GM15510 (cell line): ENCODE data around the gene CSF3.

Experiments
- POLR2A ChIP-seq: IDR thresholded peaks from 3 replicates; pipeline ENCODE4 v1.6.1; 2011; ENCODE audit warnings: borderline replicate concordance; ENCODE audit not compliant: insufficient read length; ENCODE audit errors: extremely low read depth

The CSF3 gene

DNA sequence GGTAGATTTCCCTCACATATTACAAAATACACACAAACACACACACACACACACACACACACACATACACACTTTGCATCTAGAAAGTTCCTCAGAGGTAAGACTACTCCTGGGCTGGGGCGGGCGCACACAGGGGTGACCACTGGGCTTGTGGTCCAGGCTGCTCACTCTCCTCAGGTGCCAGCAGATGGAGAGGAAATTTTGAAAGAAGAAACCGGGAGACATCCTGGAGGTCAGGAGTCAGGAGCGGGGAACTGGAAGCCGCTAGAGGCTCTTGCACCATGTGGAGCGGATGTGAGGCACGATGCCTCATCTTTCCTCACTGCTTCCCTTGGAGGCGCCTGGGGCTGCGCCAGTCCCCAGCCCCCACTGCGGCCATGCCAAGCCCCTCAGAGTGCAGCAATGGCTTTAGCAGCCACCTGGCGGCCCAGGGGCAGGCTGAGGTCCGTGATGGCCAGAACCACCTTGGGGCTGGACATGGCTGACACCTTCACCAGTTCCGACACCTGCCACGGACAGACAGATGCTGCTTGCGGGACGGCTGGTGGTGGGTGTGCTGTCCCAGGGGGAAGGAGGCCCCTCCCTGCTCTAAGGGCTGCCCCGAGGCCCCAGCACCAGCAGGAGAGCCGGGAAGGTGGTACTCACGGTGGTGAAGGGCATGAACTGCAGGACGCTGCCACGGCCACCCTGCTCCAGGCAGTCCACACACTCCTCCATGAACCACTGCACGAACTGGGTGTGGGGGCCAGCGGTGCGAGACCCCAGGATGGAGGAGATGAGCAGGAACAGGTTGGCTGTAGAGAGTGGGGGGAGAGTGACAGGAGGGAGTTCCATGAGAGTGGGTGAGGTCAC lies 4.1 kb downstream of the CSF3 start:
- TF ChIP-seq POLR2A = no peak

DNA sequence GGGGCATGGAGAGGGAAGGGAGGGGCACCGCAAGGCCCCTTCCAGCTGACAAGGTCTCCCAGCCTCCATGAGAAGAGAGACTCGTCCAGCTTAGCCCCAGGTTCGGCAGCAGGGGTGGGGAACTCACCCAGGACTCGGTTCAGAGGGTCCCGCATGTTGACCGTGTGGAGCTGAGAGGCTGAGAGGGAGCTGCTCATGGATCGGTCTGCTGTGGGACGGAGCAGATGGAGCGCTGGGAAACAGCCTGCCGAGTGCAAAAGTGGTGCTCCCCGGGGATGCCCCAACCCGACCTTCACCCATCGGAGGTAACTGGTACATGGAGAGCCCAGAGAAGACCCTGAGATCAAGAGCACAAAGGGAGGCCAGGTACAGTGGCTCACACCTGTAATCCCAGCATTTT lies 4.9 kb downstream of the CSF3 start:
- TF ChIP-seq POLR2A = no peak

DNA sequence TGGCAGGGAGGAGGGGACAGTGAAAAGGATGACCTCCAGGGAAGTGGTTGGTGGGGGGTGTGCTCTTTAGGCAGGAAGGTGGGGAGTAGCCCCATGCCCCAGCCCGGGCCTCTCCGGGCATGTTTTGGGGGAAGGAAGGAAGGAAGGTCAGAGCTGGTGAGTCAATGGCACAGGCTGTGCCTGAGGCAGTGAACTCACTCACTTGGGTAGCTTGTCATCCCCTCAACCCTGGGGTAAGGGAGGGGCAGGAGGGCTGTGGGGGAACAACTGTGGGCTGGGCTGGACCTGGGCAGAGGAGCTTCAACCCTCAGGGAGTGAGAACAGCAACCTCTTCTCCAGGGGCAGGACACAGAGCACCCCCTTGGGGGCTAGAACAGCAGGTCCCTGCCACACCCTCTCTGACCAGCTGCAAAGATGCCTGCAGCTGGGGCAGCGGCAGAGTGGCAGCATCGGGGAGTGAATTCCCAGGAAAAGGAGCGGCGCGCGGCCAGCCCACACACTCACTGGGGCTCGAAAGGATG lies 6.3 kb downstream of the CSF3 start:
- no peak for TF ChIP-seq POLR2A

DNA sequence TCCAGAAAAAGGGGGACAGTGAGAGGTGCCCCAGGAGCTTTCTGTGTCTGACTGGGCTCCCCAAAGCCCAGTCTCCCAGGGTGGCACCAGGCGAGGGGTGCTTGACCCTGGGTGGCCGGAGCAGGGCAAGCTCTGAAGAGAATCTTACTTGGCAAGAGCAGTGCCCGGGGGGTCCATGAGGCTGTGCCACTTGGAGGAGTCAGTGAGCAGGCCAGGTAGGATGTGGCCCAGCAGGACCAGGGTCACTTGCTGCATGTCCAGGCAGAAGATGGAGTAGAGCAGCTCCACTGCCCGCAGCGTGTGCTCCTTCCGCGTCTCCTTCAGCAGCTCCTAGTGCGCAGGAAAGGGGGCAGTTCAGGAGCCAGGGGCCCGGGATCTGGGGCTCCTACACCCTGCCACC lies 7.3 kb downstream of the CSF3 start:
- TF ChIP-seq POLR2A = no peak

DNA sequence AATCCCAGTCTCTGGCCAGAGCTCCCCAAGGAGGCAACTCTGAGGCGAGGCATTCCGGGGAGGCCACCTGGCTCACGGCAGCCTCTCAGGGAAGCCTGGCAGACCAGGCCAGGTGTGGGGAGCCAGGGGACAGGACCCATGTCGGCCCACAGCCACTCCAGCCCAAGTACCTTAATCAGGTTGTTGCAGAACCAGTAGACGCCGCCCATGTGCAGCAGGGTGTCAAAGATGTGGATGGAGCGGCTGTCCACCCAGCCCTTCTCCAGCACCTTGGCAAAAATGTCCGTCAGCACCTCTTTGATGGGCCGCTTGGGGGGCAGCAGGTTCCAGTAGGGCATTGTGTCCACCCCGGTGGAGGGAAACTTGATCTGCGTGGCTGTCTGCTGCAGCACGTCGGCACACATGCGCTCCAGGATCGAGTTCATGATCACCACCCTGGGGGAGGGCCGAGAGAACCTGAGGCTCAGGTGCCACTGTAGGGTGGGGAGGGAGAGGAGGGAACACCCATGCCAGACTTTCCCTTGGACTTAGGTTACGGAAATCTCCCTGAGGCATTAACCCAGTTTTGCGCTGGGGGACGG lies 7.8 kb downstream of the CSF3 start:
- TF ChIP-seq POLR2A = no peak

DNA sequence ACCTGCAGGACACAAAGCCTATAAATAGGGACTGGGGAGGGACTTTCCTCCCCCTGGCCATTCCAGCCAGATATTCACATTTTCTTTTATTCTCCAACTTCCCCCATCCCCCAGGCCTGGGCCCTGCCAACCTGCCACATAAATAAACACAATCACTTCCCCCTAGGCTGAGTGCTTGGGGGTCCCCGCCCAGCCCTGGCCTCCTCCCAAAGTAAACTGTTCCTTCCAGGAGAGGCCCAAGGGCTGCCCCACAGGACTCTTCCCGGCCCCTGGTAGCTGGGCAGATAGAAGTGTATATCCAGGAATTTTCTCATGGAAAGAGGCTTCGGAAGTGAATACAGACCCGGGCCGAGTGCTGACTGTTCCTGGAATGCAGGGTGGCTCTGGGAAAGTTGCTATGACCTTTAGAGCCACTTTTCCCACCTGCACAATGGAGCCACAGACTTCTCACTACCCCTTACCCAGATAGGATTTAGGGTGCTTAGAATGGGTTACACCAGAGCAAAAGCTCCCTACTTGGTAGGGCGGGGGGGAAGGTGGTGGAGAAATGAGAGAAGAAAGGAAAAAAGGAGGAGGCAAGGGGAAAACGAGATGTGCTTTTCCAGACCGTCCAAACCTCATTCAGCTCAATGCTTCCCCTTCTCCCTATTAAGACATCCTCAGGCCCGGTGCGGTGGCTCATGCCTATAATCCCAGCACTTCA lies 8.5 kb downstream of the CSF3 start:
- no peak for TF ChIP-seq POLR2A

DNA sequence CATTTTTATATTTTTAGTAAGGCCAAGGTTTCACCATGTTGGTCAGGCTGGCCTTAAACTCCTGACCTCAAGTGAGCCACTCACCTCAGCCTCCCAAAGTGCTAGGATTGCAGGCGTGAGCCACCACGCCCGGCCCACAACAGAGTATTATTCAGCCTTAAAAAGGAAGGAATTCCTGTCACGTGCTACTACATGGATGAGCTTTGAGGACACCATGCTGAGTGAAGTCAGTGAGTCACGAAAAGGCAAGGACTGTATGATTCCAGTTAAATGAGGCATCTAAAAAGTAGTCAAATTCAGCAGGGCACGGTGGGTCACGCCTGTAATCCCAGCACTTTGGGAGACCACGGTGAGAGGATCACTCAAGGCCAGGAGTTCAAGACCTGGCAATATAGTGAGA lies 9.7 kb downstream of the CSF3 start:
- TF ChIP-seq POLR2A = no peak

DNA sequence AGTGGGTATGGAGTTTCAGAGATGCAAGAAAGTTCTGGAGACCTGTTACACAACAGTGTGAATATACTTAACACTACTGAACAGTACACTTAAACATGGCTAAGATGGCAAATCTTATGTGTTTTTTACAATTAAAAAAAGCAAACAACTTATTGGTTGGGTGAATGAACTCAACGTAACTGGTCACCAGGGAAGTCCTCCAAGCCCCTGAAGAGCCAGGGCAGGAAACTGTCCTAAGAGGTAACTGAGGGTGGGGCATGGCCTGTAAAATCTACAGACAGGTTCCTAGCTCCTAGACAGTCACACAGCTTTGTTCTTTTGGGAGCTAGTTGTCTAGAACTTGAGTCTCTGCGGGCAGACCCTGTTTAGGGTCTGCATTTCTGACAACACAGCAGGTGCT lies 10.3 kb downstream of the CSF3 start:
- no peak for TF ChIP-seq POLR2A

DNA sequence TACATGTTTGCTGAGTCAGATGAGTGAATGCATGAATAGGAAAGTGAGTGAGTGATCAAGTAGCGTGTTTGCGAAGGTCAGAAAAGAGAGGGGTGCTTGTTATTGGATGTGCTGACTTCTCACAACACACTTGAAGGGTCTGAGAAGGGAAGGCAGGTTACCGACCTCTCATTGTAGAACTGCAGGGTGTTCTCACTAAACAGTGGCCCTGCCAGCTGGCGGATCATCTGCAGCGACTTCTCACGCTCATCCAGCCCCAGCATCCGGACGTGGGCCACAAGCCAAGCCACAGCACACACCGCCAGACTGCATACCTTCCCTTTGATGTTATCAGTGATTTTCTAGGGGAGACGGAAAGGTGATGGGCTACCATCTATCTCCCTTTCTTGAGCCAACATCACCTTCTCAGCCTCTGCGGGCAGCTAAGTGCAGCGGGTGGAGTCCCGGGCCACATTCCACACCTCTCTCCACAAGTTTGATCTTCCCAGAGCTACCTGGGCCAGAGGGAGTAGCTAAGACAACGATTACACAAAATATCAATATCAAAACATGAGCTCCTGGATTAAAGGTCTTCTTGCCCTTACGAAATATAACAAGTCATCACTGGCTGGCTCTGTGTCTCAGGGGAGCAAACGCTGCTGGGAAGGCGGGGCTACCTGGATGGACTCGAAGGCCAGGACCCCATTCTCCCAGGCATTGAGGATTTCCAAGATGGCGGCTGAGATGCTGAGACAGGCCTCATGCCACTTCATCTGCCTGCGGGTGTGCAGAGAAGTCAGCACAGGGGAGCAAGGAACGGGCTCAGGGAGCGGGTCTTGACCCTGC lies 11.0 kb downstream of the CSF3 start:
- TF ChIP-seq POLR2A = no peak

DNA sequence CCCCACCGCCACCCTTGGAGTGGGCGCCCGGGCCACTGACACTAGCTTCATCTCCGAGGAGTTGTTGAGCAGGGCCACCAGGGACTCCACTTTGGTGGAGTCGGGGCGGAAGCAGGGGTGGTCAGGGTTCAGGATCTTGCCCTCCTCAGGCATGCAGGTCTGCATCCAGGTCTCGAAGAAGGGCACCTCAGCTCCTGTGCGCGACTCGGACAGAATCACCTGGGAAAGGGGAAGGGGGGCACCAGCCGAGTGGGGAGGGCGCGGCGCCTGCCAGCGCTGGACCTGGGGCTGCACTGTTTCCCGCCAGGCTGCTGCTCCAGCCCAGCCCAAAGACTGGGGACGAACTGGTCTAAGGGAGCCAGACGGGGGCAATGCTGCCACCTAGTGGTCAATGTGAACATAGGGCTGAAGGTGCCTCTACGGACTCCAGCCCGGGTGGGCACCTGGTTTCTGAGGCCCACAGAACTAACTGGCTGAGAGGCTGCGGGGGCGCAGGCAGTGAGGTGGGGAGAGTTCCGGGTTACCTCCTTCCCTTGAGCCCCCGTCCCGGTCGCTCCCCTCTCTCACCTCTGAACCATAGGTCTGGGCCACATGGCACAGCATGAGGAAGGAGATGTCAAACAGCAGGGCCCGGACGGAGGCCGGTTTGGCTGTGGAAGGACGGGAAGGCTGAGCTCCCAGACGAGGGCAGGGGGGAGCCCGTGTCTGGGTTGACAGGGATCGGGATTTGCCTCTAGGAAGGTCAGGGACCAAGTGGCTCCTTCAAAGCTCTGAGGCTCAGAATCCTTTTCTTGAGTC lies 11.8 kb downstream of the CSF3 start:
- TF ChIP-seq POLR2A = no peak

DNA sequence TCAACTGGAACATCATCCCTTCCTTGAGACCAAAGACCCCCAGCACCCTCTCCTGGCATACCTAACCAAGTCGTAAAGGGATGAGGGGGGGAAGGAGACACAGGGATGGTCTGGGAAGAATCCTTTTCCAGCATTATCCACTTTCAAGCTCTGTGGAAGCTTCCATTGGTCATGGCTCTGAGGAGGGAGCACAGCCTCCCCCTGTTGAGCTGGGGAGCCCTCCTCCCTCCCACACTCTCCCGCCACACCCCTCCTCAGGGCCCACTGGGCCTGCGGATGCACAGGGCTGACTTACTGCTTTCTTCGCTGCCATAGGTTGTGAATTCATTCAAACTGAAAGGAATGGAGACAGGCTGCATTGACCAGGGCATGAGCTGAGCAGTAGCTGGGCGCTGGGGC lies 12.4 kb downstream of the CSF3 start:
- no peak for TF ChIP-seq POLR2A

DNA sequence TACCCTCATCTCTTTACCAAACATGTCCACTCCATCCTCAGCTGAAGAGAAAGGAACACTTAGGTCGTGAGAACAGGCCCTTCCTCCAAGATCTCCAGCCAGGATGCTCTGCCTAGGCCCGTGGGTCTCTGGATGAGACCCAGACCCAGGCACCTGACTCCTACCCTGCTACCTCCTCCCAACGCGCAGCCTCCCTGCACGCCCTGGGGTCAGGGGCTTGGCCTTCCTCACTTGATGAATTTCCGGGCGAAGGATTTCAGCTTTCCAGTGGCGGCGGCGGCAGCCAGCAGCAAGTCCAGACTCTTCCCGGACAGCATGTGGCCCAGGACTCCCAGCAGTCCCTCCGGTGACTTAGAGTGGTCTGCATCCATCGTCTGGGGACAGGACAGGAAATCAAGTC lies 13.4 kb downstream of the CSF3 start:
- TF ChIP-seq POLR2A = no peak

DNA sequence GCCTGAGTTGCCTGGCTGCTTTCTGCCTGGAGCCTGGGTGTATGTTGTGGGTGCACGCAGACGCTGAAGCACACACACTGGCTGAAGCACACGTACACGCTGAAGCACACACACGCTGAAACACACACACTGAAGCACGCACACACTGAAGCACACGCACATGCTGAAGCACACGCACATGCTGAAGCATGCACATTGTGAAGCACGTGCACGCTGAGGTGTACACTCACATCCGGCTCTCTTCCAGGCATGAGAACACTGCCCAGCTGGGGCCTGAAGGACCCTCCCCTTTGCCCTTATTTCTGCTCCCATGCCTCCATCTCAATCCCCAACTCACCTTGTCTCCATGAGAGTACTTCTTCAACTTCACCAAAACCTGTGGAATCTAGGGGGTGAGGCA lies 16.5 kb downstream of the CSF3 start:
- TF ChIP-seq POLR2A = no peak
